BJ (cell line): ENCODE results near the gene TTC33. TPM values are rescaled to one million over a fixed set of nuclear protein-coding genes. Genes with fewer than 3 reads are reported as not detected.

ENCODE experiments used
- CTCF ChIA-PET: fragments of 350-600 bp; formaldehyde crosslinking; extraction: SDS; loops from one replicate; lab custom pipeline; 2021; ENCODE audit warnings: antibody characterized with exemption, inconsistent platforms; lab: Yijun Ruan, JAX
- POLR2A ChIA-PET: fragments of 300-600 bp; sonication (Branson Sonifier 250); formaldehyde crosslinking; extraction: SDS; loops from one replicate; lab custom pipeline; 2021; ENCODE audit warnings: antibody characterized with exemption; lab: Charles Lee
- DNase-seq: peaks from one replicate; pipeline ENCODE4 v3.0.0-alpha.2; 2011; ENCODE audit warnings: low read depth
- H3K27me3 ChIP-seq: 2 replicates; pipeline ENCODE4 v1.6.0; 2011; ENCODE audit warnings: low read length; ENCODE audit not compliant: control insufficient read depth, insufficient read depth
- H3K36me3 ChIP-seq: 2 replicates; pipeline ENCODE4 v1.5.1; 2011; ENCODE audit warnings: low read length; ENCODE audit not compliant: control insufficient read depth, insufficient read depth
- H3K4me3 ChIP-seq: 2 replicates; pipeline ENCODE4 v1.5.1; 2011; ENCODE audit warnings: low read depth, mild to moderate bottlenecking, control low read depth, low read length
- polyA plus RNA-seq: library from polyadenylated mRNA; depleted of rRNA; stranded (reverse); fragments of >200 nt; gene quantifications from 2 replicates; pipeline ENCODE4 v1.2.3, GENCODE V29; 2011
- TF ChIP-seq, protein P1 (sequence below): IDR thresholded peaks from 2 replicates; pipeline ENCODE4 v1.5.1; 2011; ENCODE audit warnings: low read depth, mild to moderate bottlenecking, control low read depth, inconsistent platforms, low read length, moderate library complexity; ENCODE audit not compliant: insufficient read depth

The TTC33 gene
- polyA plus RNA-seq, 1 experiment: 2.8 TPM

DNA sequence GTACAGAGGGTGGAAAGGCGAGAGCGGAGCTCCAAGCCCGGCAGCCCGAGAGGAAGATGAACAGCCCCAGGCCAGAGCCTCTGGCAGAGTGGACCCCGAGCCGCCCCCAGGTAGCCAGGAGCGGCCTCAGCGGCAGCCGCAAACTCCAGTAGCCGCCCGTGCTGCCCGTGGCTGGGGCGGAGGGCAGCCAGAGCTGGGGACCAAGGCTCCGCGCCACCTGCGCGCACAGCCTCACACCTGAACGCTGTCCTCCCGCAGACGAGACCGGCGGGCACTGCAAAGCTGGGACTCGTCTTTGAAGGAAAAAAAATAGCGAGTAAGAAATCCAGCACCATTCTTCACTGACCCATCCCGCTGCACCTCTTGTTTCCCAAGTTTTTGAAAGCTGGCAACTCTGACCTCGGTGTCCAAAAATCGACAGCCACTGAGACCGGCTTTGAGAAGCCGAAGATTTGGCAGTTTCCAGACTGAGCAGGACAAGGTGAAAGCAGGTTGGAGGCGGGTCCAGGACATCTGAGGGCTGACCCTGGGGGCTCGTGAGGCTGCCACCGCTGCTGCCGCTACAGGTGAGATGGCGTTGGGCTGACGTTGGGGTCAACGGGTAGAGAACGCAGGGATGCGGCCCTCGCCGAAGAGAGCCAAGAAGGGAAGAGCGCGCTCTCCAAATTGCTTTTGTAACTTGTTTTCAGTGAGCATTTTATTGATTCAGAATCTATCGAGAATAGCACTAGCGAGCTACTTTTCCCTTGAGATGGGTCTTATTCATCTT lies 75.7 kb downstream of the TTC33 start, which contains the start of gene PTGER4:
Gene PTGER4 (plus strand): TSS at position 3 of the 769 bp plus-strand sequence. CDS start 1,079 bp downstream, outside the sequence.
- ChIA-PET CTCF (interaction anchor here (0.5 to 1.7 kb wide), 5 partner anchors 9 to 966 kb away, joined by 3 to 6 read pairs (median 4); partner anchors contain the start of gene CARD6), POLR2A (interaction anchor here (0.6 kb wide), 1 partner anchor 210 kb away, joined by 3 read pairs; no protein-coding TSS in a partner anchor)
- Histone ChIP-seq H3K27me3 (peaks cover 19% of the 10 kb centered on the region), H3K4me3 (peak within 1 kb of the TSS; percentile 75), H3K36me3 (no peaks in the 10 kb centered on the region)
- TF ChIP-seq, protein P1, sequence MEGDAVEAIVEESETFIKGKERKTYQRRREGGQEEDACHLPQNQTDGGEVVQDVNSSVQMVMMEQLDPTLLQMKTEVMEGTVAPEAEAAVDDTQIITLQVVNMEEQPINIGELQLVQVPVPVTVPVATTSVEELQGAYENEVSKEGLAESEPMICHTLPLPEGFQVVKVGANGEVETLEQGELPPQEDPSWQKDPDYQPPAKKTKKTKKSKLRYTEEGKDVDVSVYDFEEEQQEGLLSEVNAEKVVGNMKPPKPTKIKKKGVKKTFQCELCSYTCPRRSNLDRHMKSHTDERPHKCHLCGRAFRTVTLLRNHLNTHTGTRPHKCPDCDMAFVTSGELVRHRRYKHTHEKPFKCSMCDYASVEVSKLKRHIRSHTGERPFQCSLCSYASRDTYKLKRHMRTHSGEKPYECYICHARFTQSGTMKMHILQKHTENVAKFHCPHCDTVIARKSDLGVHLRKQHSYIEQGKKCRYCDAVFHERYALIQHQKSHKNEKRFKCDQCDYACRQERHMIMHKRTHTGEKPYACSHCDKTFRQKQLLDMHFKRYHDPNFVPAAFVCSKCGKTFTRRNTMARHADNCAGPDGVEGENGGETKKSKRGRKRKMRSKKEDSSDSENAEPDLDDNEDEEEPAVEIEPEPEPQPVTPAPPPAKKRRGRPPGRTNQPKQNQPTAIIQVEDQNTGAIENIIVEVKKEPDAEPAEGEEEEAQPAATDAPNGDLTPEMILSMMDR: no peak
- no peak for DNase-seq

DNA sequence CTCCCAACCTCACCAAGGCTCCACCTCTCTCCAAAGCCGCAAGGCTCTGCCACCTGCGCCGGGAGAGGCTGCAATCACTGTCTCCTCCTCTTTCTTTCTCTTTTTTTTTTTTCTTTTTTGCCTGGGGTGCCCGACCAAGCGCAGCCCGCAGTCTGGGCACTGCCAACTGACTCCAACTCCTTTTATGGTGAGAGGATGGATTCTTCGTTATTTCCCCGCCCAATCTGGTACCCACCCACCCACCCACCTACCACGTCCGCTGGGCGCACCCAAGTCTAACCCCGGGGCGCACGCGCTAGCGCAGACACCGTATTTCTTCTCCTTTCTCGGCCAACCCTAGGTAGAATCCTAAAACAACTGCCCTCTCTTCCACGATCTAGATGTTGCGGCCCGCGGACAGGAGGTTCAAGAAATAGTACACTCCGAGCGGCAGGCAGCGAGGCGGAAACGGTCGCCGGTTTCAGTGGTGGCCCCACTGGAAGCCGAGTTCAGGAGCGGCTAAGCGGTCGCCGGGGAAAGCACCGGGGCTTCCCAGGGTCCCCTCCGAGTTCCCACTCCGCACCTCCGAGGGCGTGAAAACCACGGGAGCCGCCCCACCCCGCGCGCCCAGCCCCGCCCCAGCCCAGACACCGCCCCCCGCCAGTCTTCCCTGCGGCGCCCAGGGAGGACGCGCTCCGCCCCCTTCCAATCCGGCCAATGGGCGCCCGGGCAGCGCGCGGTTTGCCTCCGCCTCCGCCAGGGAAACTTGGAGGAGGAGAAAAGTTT lies 76.4 kb downstream of the TTC33 start:
- no peaks in the 10 kb centered on the region for H3K36me3 ChIP-seq
- no peak for DNase-seq
- ChIA-PET CTCF (interaction anchor here (0.5 to 1.7 kb wide), 5 partner anchors 9 to 965 kb away, joined by 3 to 6 read pairs (median 4); partner anchors contain the start of gene CARD6), POLR2A (no interaction called here)
- TF ChIP-seq, protein P1: no peak
- H3K4me3 ChIP-seq: peak overlapping the region; percentile 75
- H3K27me3 ChIP-seq: peaks cover 19% of the 10 kb centered on the region

DNA sequence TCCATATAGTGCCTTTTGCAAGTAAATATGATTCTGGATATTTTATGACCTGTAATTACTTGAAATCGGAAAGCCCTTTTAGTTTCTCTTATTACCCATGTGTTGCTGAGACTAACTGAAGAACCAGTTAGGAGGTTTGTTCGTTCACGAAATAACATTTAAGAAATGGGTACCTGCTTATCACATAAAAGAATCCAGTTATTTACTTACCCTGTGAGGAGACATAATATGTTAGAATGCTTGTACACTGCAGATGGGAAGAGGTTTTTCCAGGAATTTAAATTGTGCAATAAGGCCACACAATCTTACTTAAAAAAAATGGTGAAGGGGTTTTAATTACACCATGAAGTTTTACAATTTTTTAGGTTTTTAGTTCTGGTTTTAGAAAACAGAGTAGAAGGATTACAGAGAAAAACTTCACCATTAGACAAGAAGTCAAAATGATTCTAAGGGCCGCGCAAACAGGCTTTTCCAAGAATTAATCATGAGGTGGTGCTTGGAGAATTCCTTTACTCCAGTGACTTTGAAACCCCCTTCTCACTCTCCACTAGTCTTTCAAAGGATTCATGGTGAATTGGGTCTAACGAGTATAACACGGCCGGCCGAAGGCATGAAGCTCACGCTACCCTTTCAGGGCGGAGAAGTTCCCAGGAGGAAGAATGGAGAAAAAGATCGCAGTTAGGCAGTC lies 77.2 kb downstream of the TTC33 start:
- peak overlapping the region; percentile 75 for H3K4me3 ChIP-seq
- no peak for DNase-seq
- ChIA-PET CTCF (interaction anchor here (1.7 kb wide), 1 partner anchor 962 kb away, joined by 4 read pairs; no protein-coding TSS in a partner anchor), POLR2A (no interaction called here)
- no peaks in the 10 kb centered on the region for H3K36me3 ChIP-seq
- peaks cover 19% of the 10 kb centered on the region for H3K27me3 ChIP-seq
- TF ChIP-seq, protein P1: no peak

DNA sequence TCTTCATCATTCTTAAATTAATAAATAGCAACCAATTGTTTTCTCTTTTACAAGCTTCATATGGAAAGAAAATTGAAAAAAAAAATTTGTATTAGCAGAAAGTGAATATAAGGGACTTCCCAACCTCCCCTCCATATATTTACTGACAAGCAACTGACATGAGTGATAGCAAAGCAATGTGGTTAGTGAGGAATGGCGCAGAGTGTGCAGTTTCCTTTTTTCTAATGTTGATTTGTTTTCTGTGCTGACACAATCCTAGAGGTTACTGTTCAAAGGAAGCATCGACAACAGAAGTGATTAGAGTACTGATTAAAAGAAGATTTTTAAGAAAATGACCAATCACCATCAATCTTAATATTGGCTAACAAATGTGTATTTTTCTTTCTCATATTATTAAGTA lies 77.7 kb downstream of the TTC33 start:
- CTCF ChIA-PET: interaction anchor here (1.1 to 1.7 kb wide), 2 partner anchors 9 to 962 kb away, joined by 3 to 4 read pairs; no protein-coding TSS in a partner anchor
- no peak for DNase-seq
- TF ChIP-seq, protein P1: no peak
- POLR2A ChIA-PET: no interaction called here
- Histone ChIP-seq H3K27me3 (peaks cover 19% of the 10 kb centered on the region), H3K36me3 (no peaks in the 10 kb centered on the region), H3K4me3 (no peak overlapping the region)
